Right atrium auricular region (tissue), 2 donors: ENCODE data around the gene POU6F2. TPM values are rescaled to one million over a fixed set of nuclear protein-coding genes. Genes with fewer than 3 reads are reported as not detected.
A peak's percentile ranks its signal among the peaks of the same experiment; 100 is the strongest.

Source experiments
- DNase-seq: peaks from one replicate; pipeline ENCODE4 v3.0.0-alpha.2; 2019; ENCODE audit warnings: low spot score
- H3K27ac ChIP-seq, 2 donors: fragments of 200-600 bp; sonication (generic); 1 replicate in 1 of 2; 2 replicates in 1 of 2; pipeline ENCODE4 v1.5.1; 2016 to 2019
- H3K27me3 ChIP-seq, 2 donors: fragments of 200-600 bp; sonication (generic); one replicate each; pipeline versions ENCODE4 v1.5.1 to v1.6.0; 2017 to 2019
- H3K36me3 ChIP-seq: fragments of 200-600 bp; sonication (generic); one replicate; pipeline ENCODE4 v1.5.1; 2016
- H3K4me1 ChIP-seq, 2 donors: fragments of 200-600 bp; sonication (generic); one replicate each; pipeline versions ENCODE4 v1.5.1 to v1.6.0; 2017 to 2019
- H3K4me3 ChIP-seq, 2 donors: fragments of 200-600 bp; sonication (generic); 1 replicate in 1 of 2; 2 replicates in 1 of 2; pipeline ENCODE4 v1.5.1; 2017 to 2019; ENCODE audit warnings: mild to moderate bottlenecking in 1 of 2, moderate library complexity in 1 of 2
- H3K9me3 ChIP-seq, 2 donors: fragments of 200-600 bp; sonication (generic); one replicate each; pipeline ENCODE4 v1.5.1; 2019
- total RNA-seq, 2 donors: library from RNA; depleted of rRNA; stranded (reverse); fragments of >200 nt; gene quantifications; one replicate each; pipeline ENCODE4 v1.1.0, GENCODE V29; 2016
- TF ChIP-seq, protein P1 (sequence below), 2 donors: fragments of 200-600 bp; sonication (generic); IDR thresholded peaks; one replicate each; pipeline ENCODE4 v1.5.1; 2019; ENCODE audit warnings: antibody characterized with exemption in 2 of 2

Gene POU6F2
- total RNA-seq, 2 donors from 2014 or later, result 0.85 to 1.5 TPM

DNA sequence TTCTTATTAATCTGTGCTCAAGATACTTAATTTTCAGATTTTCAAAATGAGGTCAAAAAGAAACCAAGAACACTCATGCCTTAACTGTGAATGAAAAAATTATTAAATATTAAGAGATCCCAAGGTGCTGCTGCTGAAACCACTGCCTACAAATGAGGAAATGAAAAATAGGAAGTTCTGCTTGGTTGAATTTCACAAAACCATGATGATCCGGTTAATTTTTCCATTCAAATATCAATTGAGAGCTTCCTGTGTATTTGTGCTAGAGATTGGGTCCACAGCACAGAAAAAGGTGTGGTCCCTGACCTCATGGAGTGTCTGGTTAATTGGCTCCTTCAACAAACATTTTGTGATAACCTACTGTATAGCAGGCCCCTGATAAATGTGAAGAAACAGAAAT lies 455.8 kb downstream of the POU6F2 start:
- TF ChIP-seq, protein P1, sequence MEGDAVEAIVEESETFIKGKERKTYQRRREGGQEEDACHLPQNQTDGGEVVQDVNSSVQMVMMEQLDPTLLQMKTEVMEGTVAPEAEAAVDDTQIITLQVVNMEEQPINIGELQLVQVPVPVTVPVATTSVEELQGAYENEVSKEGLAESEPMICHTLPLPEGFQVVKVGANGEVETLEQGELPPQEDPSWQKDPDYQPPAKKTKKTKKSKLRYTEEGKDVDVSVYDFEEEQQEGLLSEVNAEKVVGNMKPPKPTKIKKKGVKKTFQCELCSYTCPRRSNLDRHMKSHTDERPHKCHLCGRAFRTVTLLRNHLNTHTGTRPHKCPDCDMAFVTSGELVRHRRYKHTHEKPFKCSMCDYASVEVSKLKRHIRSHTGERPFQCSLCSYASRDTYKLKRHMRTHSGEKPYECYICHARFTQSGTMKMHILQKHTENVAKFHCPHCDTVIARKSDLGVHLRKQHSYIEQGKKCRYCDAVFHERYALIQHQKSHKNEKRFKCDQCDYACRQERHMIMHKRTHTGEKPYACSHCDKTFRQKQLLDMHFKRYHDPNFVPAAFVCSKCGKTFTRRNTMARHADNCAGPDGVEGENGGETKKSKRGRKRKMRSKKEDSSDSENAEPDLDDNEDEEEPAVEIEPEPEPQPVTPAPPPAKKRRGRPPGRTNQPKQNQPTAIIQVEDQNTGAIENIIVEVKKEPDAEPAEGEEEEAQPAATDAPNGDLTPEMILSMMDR (IDR thresholded peaks at IDR 0.05), result no peak
- Histone ChIP-seq H3K4me1 (no peaks in the 10 kb centered on the region), H3K9me3 (no peaks in the 10 kb centered on the region), H3K36me3 (no peaks in the 10 kb centered on the region), H3K27me3 (no peaks in the 10 kb centered on the region), H3K4me3 (no peak overlapping the region), H3K27ac (no peak overlapping the region)
- DNase-seq, result no peak

DNA sequence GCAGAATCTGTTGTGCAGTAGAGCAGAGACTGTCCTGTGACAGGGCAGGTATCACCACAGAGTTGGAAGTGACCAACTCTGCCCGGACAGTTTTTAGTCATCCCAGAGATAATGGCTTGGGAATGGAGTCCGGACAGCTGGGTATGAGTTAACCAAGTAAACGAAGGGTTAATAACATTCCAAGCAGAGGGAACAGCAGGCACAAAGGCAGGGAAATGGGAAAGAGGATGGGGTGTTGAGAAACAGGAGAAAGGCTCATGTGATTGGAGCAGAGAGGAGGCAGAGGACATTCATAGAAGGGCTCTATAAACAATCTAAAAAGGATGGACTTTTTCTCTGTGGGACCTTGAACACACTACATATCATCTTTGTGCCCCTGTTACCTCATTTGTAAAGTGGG lies 456.3 kb downstream of the POU6F2 start:
- Histone ChIP-seq H3K36me3 (no peaks in the 10 kb centered on the region), H3K4me1 (no peaks in the 10 kb centered on the region), H3K27ac (no peak overlapping the region), H3K4me3 (no peak overlapping the region), H3K9me3 (no peaks in the 10 kb centered on the region), H3K27me3 (no peaks in the 10 kb centered on the region)
- TF ChIP-seq, protein P1 (IDR thresholded peaks at IDR 0.05), result no peak
- DNase-seq, result no peak

DNA sequence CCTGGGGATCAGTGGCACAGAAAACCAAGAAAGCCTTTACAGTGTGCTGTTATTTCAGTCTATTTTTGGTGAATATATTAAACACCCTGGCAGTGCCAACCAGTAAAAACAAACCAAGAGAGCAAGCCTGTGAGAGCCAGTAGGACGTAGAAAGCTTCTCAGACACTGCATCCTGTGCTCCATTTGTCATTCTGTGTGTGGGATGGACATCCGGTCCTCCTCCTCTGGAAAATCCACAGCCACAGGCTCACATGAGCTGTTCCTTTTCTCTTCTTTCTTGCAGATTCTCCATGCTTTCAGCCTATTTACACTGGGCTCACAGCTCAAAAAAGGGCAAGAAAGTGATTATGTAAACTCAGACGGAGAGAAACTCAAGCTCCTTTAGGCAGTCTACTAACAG lies 468.8 kb downstream of the POU6F2 start:
- H3K36me3 ChIP-seq, result no peaks in the 10 kb centered on the region
- TF ChIP-seq, protein P1 (IDR thresholded peaks at IDR 0.05), result no peak
- H3K9me3 ChIP-seq, result no peaks in the 10 kb centered on the region
- no peaks in the 10 kb centered on the region for H3K27me3 ChIP-seq
- H3K4me1 ChIP-seq, result no peaks in the 10 kb centered on the region
- DNase-seq, result no peak
- no peak overlapping the region for H3K27ac ChIP-seq
- H3K4me3 ChIP-seq, result no peak overlapping the region

- TF ChIP-seq, protein P1 (IDR thresholded peaks at IDR 0.05), result no peak
- H3K4me1 ChIP-seq, result no peaks in the 10 kb centered on the region
- H3K27ac ChIP-seq, result no peak overlapping the region
- H3K27me3 ChIP-seq, result no peaks in the 10 kb centered on the region
- no peak for DNase-seq
- H3K4me3 ChIP-seq, result no peak overlapping the region
- no peaks in the 10 kb centered on the region for H3K9me3 ChIP-seq
- H3K36me3 ChIP-seq, result no peaks in the 10 kb centered on the region
These were observed 474.2 kb downstream of the POU6F2 start for GRCh38 chr7:39451901-39452300.

DNA sequence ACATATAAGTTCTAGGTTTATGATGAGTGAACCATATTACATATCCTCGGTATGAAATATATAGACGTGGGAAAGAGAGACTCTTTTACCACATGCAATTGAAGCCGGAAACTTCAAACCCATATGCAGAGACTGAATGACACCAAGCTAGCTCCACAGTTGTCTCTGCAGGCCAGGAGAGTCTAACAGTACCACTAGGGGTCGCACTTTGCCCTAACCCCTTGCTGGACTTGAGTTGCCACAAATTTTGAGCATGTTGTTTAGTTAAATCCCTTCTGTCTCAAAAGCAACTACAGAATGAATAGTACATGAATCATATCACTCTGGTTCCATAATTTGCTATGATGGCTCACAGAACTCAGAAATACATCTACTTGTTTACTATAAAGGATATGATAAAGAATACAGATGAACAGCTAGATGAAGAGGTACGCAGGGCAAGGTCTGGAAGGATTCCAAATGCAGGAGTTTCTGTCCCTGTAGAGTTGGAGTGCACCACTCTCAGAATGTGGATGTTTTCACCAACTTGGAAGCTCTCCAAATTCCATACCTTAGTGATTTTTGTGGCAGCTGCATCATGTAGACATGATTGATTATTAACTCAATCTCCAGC lies 476.1 kb downstream of the POU6F2 start:
- Histone ChIP-seq H3K36me3 (no peaks in the 10 kb centered on the region), H3K4me1 (no peaks in the 10 kb centered on the region), H3K4me3 (no peak overlapping the region), H3K27ac (no peak overlapping the region), H3K9me3 (no peaks in the 10 kb centered on the region), H3K27me3 (no peaks in the 10 kb centered on the region)
- TF ChIP-seq, protein P1 (IDR thresholded peaks at IDR 0.05), result peak; percentile 35 to 66
- DNase-seq, result no peak
